Fibroblast of lung (primary cell): Measurements from ENCODE around the gene NIT1. TPM values are rescaled to one million over a fixed set of nuclear protein-coding genes. Genes with fewer than 3 reads are reported as not detected.

Experiments used
- DNase-seq, 2 donors: peaks; one replicate each; pipeline versions ENCODE4 v3.0.0 to v3.0.0-alpha.2; 2010; ENCODE audit warnings: low read depth in 2 of 2
- H2AFZ ChIP-seq: 2 replicates; pipeline ENCODE4 v1.5.1; 2012; ENCODE audit warnings: low read length, control low read depth, inconsistent platforms
- H3K27ac ChIP-seq: 2 replicates; pipeline ENCODE4 v1.5.1; 2011; ENCODE audit warnings: low read length, control low read depth; ENCODE audit not compliant: insufficient read depth
- H3K27me3 ChIP-seq: 2 replicates; pipeline ENCODE4 v1.5.1; 2011; ENCODE audit warnings: mild to moderate bottlenecking, low read length; ENCODE audit not compliant: control insufficient read depth, insufficient read depth
- H3K36me3 ChIP-seq: 2 replicates; pipeline ENCODE4 v1.5.1; 2011; ENCODE audit warnings: low read length; ENCODE audit not compliant: control insufficient read depth, insufficient read depth
- H3K4me1 ChIP-seq: 2 replicates; pipeline ENCODE4 v1.5.1; 2011; ENCODE audit warnings: low read length; ENCODE audit not compliant: control insufficient read depth, insufficient read depth; ENCODE audit errors: extremely low read depth
- H3K4me2 ChIP-seq: 2 replicates; pipeline ENCODE4 v1.5.1; 2011; ENCODE audit warnings: low read length, control low read depth; ENCODE audit not compliant: insufficient read depth; ENCODE audit errors: extremely low read depth
- H3K4me3 ChIP-seq, 4 experiments: fragments of 200-600 bp in 1 of 4; sonication (generic) in 1 of 4; replicated peaks in 1 of 4; 2 replicates each; pipeline ENCODE4 v1.5.1; 2011 to 2016; ENCODE audit warnings: low read length in 4 of 4, low read depth in 3 of 4, mild to moderate bottlenecking in 3 of 4, control low read depth in 2 of 4, inconsistent platforms in 1 of 4, mixed read lengths in 1 of 4; ENCODE audit not compliant: insufficient read depth in 1 of 4; ENCODE audit errors: control extremely low read depth in 1 of 4
- H3K79me2 ChIP-seq: 2 replicates; pipeline ENCODE4 v1.5.1; 2012; ENCODE audit warnings: mild to moderate bottlenecking, low read length, inconsistent platforms; ENCODE audit not compliant: control insufficient read depth, insufficient read depth
- H3K9ac ChIP-seq: 2 replicates; pipeline ENCODE4 v1.5.1; 2011; ENCODE audit warnings: mild to moderate bottlenecking, low read length, control low read depth; ENCODE audit not compliant: insufficient read depth
- H3K9me3 ChIP-seq: 2 replicates; pipeline ENCODE4 v1.5.1; 2012; ENCODE audit warnings: low read depth, low read length; ENCODE audit not compliant: control insufficient read depth, insufficient read depth
- H4K20me1 ChIP-seq: 2 replicates; pipeline ENCODE4 v1.5.1; 2011; ENCODE audit warnings: low read length; ENCODE audit not compliant: control insufficient read depth, insufficient read depth; ENCODE audit errors: extremely low read depth
- CTCF ChIP-seq, 2 donors: IDR thresholded peaks in 1 of 2; conservative IDR thresholded peaks in 1 of 2; 1 replicate in 1 of 2; 2 replicates in 1 of 2; pipeline ENCODE4 v1.5.1; 2011 to 2012; ENCODE audit warnings: low read length in 2 of 2, control low read depth in 1 of 2, inconsistent platforms in 1 of 2, low read depth in 1 of 2, mild to moderate bottlenecking in 1 of 2
- EZH2 ChIP-seq: IDR thresholded peaks from 2 replicates; pipeline ENCODE4 v1.5.1; 2012; ENCODE audit warnings: low read length, control low read depth, mild to moderate bottlenecking; ENCODE audit errors: missing control alignments
- polyA plus RNA-seq, 2 donors: library from polyadenylated mRNA; depleted of rRNA in 1 of 2; stranded (reverse) in 1 of 2; unstranded in 1 of 2; fragments of >200 nt; gene quantifications; 2 replicates each; pipeline ENCODE4 v1.2.1, GENCODE V29; 2011 to 2012; ENCODE audit warnings: missing spikeins in 1 of 2
- total RNA-seq: library from RNA; depleted of rRNA; stranded (reverse); fragments of >200 nt; gene quantifications from 2 replicates; pipeline ENCODE4 v1.2.1, GENCODE V29; 2014

The NIT1 gene
- total and polyA plus RNA-seq, 2 donors (not counting 1 experiment from before 2014, with no cell fraction given), result 30.6 to 42.6 TPM

DNA sequence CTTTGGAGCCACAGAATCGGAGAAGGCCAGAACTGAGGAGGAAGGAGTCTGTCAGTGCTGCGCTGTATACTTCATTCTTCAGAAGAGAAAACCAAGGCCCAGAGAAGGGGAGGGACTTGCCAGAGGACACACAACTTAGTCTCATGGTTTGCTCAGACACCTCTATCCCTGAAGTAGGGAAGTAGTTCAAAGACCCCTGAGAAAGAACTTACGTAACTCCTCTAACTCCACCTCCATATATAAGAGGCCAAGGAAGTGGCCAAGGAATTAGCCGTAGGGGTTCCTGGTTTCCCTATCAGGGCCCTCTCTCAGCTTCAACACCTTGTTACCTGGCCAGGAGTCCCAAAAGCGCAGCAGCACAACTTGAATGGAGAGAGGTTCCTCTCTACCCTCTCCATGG, 28.0 kb upstream of the NIT1 start:
- no peak for DNase-seq
- no peak overlapping the region for H3K4me3 ChIP-seq

DNA sequence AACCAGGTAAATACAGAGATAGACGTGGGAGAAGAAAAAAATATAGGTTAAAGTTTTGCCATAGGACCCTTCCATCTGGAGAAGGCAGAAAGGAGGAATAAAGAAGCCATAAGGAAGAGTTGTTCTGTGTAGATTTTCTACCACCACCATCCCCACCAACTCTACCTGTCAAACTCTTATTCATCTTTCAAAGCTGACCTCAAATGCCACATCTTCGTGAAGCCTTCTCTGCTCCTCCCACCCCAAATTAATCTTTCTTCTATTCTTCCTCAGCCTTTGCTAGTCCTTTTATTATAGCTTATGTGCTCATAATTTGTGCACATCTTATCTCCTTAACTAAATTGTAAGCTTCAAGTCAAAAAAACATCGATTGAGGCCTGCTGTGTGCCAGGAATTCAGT, 27.3 kb upstream of the NIT1 start:
- Histone ChIP-seq H2AFZ (no peak overlapping the region), H4K20me1 (no peaks in the 10 kb centered on the region), H3K79me2 (no peaks in the 10 kb centered on the region), H3K4me1 (peaks cover 6% of the 10 kb centered on the region), H3K36me3 (no peaks in the 10 kb centered on the region), H3K4me2 (no peak overlapping the region), H3K9ac (no peak overlapping the region), H3K4me3 (no peak overlapping the region), H3K27me3 (no peaks in the 10 kb centered on the region), H3K9me3 (no peaks in the 10 kb centered on the region), H3K27ac (no peak overlapping the region)
- TF ChIP-seq CTCF (conservative IDR thresholded peaks at IDR 0.05 in 1 of 2, IDR thresholded peaks at IDR 0.05 in 1 of 2; ENCODE audit: low read depth in 1 of 2, low read length in 2 of 2), result no peak
- TF ChIP-seq EZH2, result no peak
- DNase-seq, result no peak

More for the DNA sequence above, 28.0 kb upstream of the NIT1 start:
- no peak overlapping the region for H3K9ac ChIP-seq
- H2AFZ ChIP-seq, result no peak overlapping the region
- H3K9me3 ChIP-seq, result no peaks in the 10 kb centered on the region
- H4K20me1 ChIP-seq, result no peaks in the 10 kb centered on the region
- H3K27me3 ChIP-seq, result no peaks in the 10 kb centered on the region
- H3K27ac ChIP-seq, result no peak overlapping the region
- H3K36me3 ChIP-seq, result no peaks in the 10 kb centered on the region
- no peaks in the 10 kb centered on the region for H3K79me2 ChIP-seq
- H3K4me2 ChIP-seq, result no peak overlapping the region
- H3K4me1 ChIP-seq, result peaks cover 9% of the 10 kb centered on the region
- TF ChIP-seq EZH2 (no peak), CTCF (conservative IDR thresholded peaks at IDR 0.05 in 1 of 2, IDR thresholded peaks at IDR 0.05 in 1 of 2; ENCODE audit: low read depth in 1 of 2, low read length in 2 of 2) (no peak)

GRCh38 chr1:161091093-161091492, 26.8 kb upstream of the NIT1 start:
- H3K4me2 ChIP-seq, result no peak overlapping the region
- H3K4me1 ChIP-seq, result peaks cover 6% of the 10 kb centered on the region
- H3K36me3 ChIP-seq, result no peaks in the 10 kb centered on the region
- H4K20me1 ChIP-seq, result no peaks in the 10 kb centered on the region
- no peaks in the 10 kb centered on the region for H3K27me3 ChIP-seq
- no peak overlapping the region for H2AFZ ChIP-seq
- H3K4me3 ChIP-seq, result no peak overlapping the region
- no peaks in the 10 kb centered on the region for H3K79me2 ChIP-seq
- no peak overlapping the region for H3K27ac ChIP-seq
- no peak overlapping the region for H3K9ac ChIP-seq
- H3K9me3 ChIP-seq, result no peaks in the 10 kb centered on the region
- no peak for TF ChIP-seq CTCF (conservative IDR thresholded peaks at IDR 0.05 in 1 of 2, IDR thresholded peaks at IDR 0.05 in 1 of 2; ENCODE audit: low read depth in 1 of 2, low read length in 2 of 2)
- no peak for DNase-seq
